ENCODE results near the gene MOB3A. TPM values are rescaled to one million over a fixed set of nuclear protein-coding genes. Genes with fewer than 3 reads are reported as not detected.

The MOB3A gene
- total RNA-seq, 1 donor from 2014 or later = 88.5 TPM

DNA sequence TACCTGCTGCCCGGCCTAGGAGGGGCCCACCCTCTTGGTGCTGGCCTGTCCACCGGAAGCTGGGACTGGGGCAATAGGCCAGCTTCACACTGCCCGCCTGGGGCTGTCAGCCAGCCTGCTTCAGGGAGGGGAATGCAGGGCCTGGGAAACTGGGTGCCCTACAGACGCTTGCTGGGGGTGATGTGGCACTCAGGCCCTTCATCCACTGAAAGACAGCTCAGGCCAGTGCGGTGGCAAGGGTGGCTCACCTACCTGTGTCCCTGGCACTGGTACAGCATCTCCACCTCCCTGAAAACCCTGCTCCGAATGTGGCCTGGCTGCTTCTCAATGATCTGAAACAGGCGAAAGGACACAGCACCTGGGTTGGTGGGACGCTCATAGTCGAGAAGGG, 52.9 kb downstream of the MOB3A start:
- Mint-ChIP-seq H3K27me3 (ENCODE audit: unreplicated experiment) (peaks cover 7% of the 10 kb centered on the region), H3K4me1 (ENCODE audit: unreplicated experiment) (peaks cover 5% of the 10 kb centered on the region), H3K36me3 (ENCODE audit: low read depth, unreplicated experiment) (peaks cover 4% of the 10 kb centered on the region), H3K27ac (ENCODE audit: unreplicated experiment) (no peak overlapping the region), H3K9me3 (ENCODE audit: unreplicated experiment) (no peaks in the 10 kb centered on the region), H3K4me3 (ENCODE audit: unreplicated experiment) (peak overlapping the region; percentile 47)
- TF ChIP-seq, protein P1, sequence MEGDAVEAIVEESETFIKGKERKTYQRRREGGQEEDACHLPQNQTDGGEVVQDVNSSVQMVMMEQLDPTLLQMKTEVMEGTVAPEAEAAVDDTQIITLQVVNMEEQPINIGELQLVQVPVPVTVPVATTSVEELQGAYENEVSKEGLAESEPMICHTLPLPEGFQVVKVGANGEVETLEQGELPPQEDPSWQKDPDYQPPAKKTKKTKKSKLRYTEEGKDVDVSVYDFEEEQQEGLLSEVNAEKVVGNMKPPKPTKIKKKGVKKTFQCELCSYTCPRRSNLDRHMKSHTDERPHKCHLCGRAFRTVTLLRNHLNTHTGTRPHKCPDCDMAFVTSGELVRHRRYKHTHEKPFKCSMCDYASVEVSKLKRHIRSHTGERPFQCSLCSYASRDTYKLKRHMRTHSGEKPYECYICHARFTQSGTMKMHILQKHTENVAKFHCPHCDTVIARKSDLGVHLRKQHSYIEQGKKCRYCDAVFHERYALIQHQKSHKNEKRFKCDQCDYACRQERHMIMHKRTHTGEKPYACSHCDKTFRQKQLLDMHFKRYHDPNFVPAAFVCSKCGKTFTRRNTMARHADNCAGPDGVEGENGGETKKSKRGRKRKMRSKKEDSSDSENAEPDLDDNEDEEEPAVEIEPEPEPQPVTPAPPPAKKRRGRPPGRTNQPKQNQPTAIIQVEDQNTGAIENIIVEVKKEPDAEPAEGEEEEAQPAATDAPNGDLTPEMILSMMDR (IDR thresholded peaks at IDR 0.05; ENCODE audit: unreplicated experiment) = no peak
- DNase-seq (ENCODE audit: low spot score) = no peak

DNA sequence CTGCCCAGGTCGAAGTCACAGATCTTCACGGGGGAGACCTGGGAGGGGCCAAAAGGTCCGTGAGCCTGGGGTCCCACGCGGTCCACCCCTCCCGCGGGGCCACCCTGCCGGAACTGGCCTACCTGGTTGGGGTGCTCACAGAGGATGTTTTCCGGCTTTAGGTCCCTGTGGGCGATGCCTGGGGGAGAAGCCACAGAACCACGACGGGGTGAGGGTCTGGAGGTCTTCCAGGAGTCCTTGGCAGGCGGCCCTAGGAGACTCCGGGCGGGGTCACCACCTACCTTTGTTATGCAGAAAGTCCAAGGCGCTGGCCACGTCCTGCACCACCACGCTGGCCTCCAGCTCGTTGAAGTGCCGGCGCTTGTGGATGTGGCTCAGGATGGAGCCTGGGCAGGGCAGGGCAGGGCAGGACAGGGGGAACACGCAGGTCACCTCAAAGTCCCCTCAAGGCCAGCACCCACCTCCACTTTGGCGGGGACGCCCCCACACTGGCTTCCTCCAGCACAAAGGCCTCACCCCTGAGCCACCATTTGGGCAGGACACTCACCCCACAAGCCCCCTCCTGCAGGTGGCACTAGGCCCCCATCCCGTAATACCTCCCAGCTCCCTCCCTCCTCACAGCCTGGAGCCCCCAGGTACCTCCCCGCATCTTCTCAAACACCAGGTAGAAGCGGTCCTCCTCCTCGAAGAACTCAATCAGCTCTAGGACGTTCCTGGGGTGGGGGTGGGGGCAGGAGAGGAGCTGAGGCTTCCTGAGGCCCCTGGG, 53.5 kb downstream of the MOB3A start:
- Mint-ChIP-seq H3K9me3 (ENCODE audit: unreplicated experiment) (no peaks in the 10 kb centered on the region), H3K4me3 (ENCODE audit: unreplicated experiment) (no peak overlapping the region), H3K27me3 (ENCODE audit: unreplicated experiment) (peaks cover 7% of the 10 kb centered on the region), H3K4me1 (ENCODE audit: unreplicated experiment) (peaks cover 5% of the 10 kb centered on the region), H3K36me3 (ENCODE audit: low read depth, unreplicated experiment) (peaks cover 4% of the 10 kb centered on the region), H3K27ac (ENCODE audit: unreplicated experiment) (no peak overlapping the region)
- DNase-seq (ENCODE audit: low spot score) = no peak
- TF ChIP-seq, protein P1 (IDR thresholded peaks at IDR 0.05; ENCODE audit: unreplicated experiment) = no peak

DNA sequence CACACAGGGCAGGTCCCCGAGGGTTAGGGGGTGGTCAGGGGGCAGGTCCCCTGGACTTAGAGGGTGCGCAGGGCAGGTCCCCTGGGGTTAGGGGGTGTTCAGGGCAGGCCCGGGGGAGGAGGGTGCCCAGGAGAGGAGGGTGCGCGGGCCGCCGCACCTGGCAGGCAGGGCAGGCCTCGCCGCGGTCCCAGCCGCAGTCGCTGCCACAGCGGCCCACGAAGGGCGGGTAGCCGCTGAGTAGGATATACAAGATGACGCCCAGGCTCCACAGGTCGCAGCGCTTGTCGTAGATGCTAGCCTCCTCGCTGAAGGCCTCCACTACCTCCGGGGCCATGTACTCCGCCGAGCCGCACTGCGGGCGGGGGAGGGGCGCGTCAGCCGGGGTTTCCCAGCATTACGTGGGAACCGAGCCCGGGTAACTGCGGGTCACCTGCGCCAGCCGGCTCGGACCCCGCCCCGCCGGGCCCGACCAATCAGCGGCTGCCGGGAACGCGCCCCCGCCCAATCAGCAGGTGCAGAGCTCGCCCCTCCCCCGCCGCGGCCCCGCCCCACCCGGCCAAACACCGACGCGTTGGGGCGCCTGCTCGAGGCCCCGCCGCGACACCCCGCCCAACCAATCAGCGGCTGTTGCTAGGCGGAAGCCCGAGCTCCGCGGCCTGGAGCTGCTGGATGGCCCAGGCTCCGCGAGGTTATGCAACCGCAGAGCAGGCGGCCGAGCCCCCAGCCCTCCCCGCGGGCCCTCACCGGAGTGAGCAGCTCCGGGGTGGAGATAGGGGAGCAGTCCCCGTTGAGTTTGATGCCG, 54.2 kb downstream of the MOB3A start:
- H3K4me3 Mint-ChIP-seq (ENCODE audit: unreplicated experiment) = no peak overlapping the region
- H3K27ac Mint-ChIP-seq (ENCODE audit: unreplicated experiment) = no peak overlapping the region

DNA sequence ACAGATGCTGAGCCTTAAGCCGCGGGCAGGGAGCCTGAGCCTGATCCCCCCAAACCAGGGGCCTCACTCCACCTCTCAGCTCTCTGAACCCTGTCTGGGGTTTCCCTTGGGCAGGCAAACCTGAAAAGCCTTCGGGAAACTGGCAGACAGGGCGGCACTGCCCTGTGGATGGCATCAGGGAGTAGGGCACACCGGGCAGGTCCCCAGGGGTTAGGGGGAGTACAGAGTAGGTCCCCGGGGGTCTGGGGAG, 54.8 kb downstream of the MOB3A start:
- Mint-ChIP-seq H3K4me1 (ENCODE audit: unreplicated experiment) (peaks cover 5% of the 10 kb centered on the region), H3K9me3 (ENCODE audit: unreplicated experiment) (no peaks in the 10 kb centered on the region), H3K36me3 (ENCODE audit: low read depth, unreplicated experiment) (peaks cover 4% of the 10 kb centered on the region), H3K27me3 (ENCODE audit: unreplicated experiment) (peaks cover 7% of the 10 kb centered on the region), H3K4me3 (ENCODE audit: unreplicated experiment) (no peak overlapping the region), H3K27ac (ENCODE audit: unreplicated experiment) (no peak overlapping the region)
- TF ChIP-seq, protein P1 (IDR thresholded peaks at IDR 0.05; ENCODE audit: unreplicated experiment) = no peak
- DNase-seq (ENCODE audit: low spot score) = no peak

More for the DNA sequence above, 54.2 kb downstream of the MOB3A start:
- Mint-ChIP-seq H3K27me3 (ENCODE audit: unreplicated experiment) (peaks cover 7% of the 10 kb centered on the region), H3K36me3 (ENCODE audit: low read depth, unreplicated experiment) (peaks cover 4% of the 10 kb centered on the region), H3K4me1 (ENCODE audit: unreplicated experiment) (peaks cover 5% of the 10 kb centered on the region), H3K9me3 (ENCODE audit: unreplicated experiment) (no peaks in the 10 kb centered on the region)
- TF ChIP-seq, protein P1 (IDR thresholded peaks at IDR 0.05; ENCODE audit: unreplicated experiment) = no peak
- peak; percentile 99 for DNase-seq (ENCODE audit: low spot score)
